ENCODE data around the gene KRT35. TPM values are rescaled to one million over a fixed set of nuclear protein-coding genes. Genes with fewer than 3 reads are reported as not detected.

KRT35 gene
- total and polyA plus RNA-seq, 12 donors = not detected

DNA sequence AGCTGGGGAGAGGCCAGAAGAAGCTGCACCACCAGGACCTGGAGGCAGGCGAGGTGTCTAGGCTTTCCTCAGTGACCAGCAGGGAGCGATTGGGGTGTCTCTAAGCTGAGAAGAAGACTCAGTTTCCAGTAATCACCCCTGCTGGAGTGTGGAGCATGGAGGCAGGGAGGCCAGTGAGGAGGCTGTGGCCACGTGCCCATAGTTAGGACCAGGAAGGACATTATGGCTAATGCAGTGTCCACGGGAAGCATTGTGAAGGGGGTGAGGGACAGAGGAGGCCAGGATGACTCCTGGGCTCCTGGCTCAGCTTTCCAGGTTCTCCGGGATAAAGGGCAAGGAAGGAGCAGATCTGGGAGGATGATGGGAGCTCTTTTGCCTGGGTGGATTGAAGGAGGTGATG lies 18.8 kb upstream of the KRT35 start:
- Histone ChIP-seq H3K4me3 (no peak overlapping the region), H3K4me1 (replicated peaks in 1 of 2) (no peaks in the 10 kb centered on the region), H3K36me3 (replicated peaks in 1 of 2) (no peaks in the 10 kb centered on the region), H3K27ac (no peak overlapping the region), H3K9me3 (replicated peaks in 1 of 3) (no peaks in the 10 kb centered on the region), H3K27me3 (no peaks in the 10 kb centered on the region)
- TF ChIP-seq POLR2A (IDR thresholded peaks at IDR 0.05) (no peak), CTCF (IDR thresholded peaks at IDR 0.05) (no peak)
- intact Hi-C loops (cut with DNase I) = no loop called here
- 85 to 87% (median 85%) methylated on average over 5 of the region's 5 CpGs for WGBS, 4 donors
- no peak for DNase-seq

DNA sequence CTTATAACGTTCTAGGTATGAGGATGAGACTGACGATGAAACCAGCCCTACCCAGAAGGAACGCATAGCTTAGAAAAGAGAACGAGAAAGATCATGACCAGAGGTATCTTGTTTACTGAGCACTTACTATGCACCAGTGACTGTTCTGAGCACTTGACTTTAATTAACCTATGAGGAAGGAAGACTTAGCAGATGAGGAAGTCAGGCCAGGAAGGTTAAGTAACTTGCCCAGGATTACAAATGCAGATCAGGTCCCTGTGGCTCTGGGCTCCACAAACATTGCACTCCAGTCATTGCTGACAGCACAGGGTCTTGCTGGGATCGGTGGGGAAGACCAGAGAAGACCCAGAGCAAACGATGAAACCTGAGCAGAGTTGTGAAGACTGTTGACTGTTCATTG lies 17.3 kb upstream of the KRT35 start:
- no peak overlapping the region for H3K4me3 ChIP-seq
- no peaks in the 10 kb centered on the region for H3K9me3 ChIP-seq (replicated peaks in 1 of 3)
- TF ChIP-seq POLR2A (IDR thresholded peaks at IDR 0.05) = no peak
- no peak for TF ChIP-seq CTCF (IDR thresholded peaks at IDR 0.05)
- no peaks in the 10 kb centered on the region for H3K27me3 ChIP-seq
- H3K27ac ChIP-seq = no peak overlapping the region
- H3K36me3 ChIP-seq (replicated peaks in 1 of 2) = no peaks in the 10 kb centered on the region
- 60 to 71% (median 66%) methylated on average over 6 of the region's 6 CpGs for WGBS, 4 donors
- H3K4me1 ChIP-seq (replicated peaks in 1 of 2) = no peaks in the 10 kb centered on the region
- no peak for DNase-seq
- intact Hi-C loops (cut with DNase I) = no loop called here

- Histone ChIP-seq H3K4me3 (no peak overlapping the region), H3K4me1 (replicated peaks in 1 of 2) (peaks cover 0 to 6% of the 10 kb centered on the region in 2 donors), H3K9me3 (replicated peaks in 1 of 3) (no peaks in the 10 kb centered on the region), H3K27me3 (no peaks in the 10 kb centered on the region), H3K27ac (no peak overlapping the region), H3K36me3 (replicated peaks in 1 of 2) (no peaks in the 10 kb centered on the region)
- DNase-seq = peak; percentile 49 to 78 (median 68)
- TF ChIP-seq POLR2A (IDR thresholded peaks at IDR 0.05) (no peak), CTCF (IDR thresholded peaks at IDR 0.05) (peak; percentile 29 to 76 (median 57))
- intact Hi-C loops (cut with DNase I) = no loop called here
- WGBS, 4 donors = 58 to 84% (median 64%) methylated on average over 8 to 12 of the region's 12 CpGs
Observed at GRCh38 chr17:41496803-41497484, 16.0 kb upstream of the KRT35 start.

- DNase-seq = no peak
- H3K27me3 ChIP-seq = no peaks in the 10 kb centered on the region
- H3K27ac ChIP-seq = no peak overlapping the region
- H3K4me1 ChIP-seq (replicated peaks in 1 of 2) = peaks cover 0 to 6% of the 10 kb centered on the region in 2 donors
- H3K9me3 ChIP-seq (replicated peaks in 1 of 3) = no peaks in the 10 kb centered on the region
- intact Hi-C loops (cut with DNase I) = no loop called here
- H3K4me3 ChIP-seq = no peak overlapping the region
- WGBS, 4 donors = 8 to 61% (median 57%) methylated on average over 1 to 2 of the region's 2 CpGs
- no peak for TF ChIP-seq POLR2A (IDR thresholded peaks at IDR 0.05)
- no peaks in the 10 kb centered on the region for H3K36me3 ChIP-seq (replicated peaks in 1 of 2)
Observed at GRCh38 chr17:41494524-41494923, 13.6 kb upstream of the KRT35 start.

GRCh38 chr17:41492771-41493170 lies 11.8 kb upstream of the KRT35 start:
- Histone ChIP-seq H3K27ac (peak overlapping the region in 2 of 5 donors; percentile 65 to 70), H3K9me3 (replicated peaks in 1 of 3) (no peaks in the 10 kb centered on the region), H3K27me3 (no peaks in the 10 kb centered on the region), H3K4me3 (no peak overlapping the region), H3K4me1 (replicated peaks in 1 of 2) (peaks cover 0 to 6% of the 10 kb centered on the region in 2 donors), H3K36me3 (replicated peaks in 1 of 2) (no peaks in the 10 kb centered on the region)
- peak in 4 of 7 donors; percentile 29 to 39 (median 34) for DNase-seq
- intact Hi-C loops (cut with DNase I) = no loop called here
- TF ChIP-seq CTCF (IDR thresholded peaks at IDR 0.05) (no peak), POLR2A (IDR thresholded peaks at IDR 0.05) (no peak)
- WGBS, 4 donors = 12 to 36% (median 28%) methylated on average over 3 to 4 of the region's 4 CpGs
